GM18873 (cell line): ENCODE measurements around the gene NAGK.
"Not testable (repeated sequence)": the region's sequence is repeated elsewhere in the genome, so short reads cannot be mapped to it uniquely, and the experiment has no call there.

ENCODE experiments used
- ATAC-seq: cut with Tn5 transposase; IDR thresholded peaks from one replicate; pipeline ENCODE4 v1.9.1; 2021; ENCODE audit warnings: mild to moderate bottlenecking, moderate library complexity, moderate number of reproducible peaks; ENCODE audit not compliant: unreplicated experiment, low FRiP score

NAGK gene

DNA sequence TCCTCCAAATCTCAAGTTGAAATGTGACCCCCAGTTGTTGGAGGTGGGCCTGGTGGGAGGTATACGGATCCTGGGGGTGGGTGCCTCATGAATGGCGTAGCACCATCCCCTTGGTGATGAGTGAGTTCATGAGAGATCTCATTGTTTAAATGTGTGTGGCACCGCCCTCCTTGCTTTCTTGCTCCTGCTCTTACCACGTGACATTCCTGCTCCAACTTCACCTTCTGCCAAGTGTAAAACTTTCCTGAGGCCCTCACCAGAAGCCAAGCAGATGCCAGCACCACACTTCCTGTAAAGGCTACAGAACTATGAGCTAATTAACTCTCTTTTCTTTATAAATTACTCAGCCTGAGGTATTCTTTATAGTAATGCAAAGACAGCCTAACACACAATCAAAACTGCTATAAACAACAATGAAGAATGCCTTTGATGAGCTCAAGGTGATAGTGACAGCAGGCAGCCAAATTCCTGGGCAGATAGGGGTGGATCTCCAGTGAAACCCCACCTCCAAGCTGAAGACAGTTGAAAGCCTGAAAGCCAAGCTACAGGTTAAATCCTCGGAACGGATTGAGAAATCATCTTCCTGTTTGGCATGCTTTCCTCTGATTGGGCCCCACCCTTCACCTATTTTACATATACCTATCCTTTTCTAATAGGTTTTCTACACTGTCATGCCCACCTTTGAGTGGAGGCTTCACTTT is 34.7 kb downstream of the NAGK start:
- ATAC-seq = no peak

DNA sequence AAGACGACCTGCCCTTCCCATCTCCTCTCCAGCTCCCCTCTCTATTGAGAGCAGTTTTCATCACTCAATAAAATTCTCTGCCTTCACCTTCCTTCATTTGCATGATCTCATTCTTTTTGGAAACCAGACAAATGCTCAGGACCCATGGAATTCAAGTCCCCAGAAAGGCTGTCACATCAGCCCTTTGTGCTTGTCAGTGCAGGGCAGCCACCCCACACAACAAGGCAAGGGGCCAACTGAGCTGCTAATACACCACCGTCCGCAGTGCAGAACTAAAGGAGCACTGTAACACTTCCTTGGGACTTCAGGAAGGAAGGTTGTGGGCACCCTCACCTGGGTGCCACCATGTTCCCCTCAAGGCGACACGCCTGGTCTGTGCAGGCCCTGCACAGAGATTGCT is 35.4 kb downstream of the NAGK start:
- ATAC-seq = no peak

DNA sequence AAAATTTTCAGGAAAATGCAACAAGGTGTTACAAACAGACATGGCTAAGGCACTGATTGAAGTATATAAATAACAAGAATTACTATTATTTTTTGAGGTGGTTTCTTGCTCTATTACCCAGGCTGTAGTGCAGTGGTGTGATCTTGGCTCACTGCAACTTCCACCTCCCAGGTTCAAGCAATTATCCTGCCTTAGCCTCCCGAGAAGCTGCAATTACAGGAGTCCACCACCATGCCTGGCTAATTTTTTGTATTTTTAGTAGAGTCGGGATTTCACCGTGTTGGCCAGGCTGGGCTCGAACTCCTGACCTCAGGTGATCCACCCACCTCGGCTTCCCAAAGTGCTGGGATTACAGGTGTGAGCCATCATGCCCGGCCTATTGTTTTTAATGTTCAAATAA is 38.0 kb downstream of the NAGK start:
- not testable (repeated sequence) for ATAC-seq

DNA sequence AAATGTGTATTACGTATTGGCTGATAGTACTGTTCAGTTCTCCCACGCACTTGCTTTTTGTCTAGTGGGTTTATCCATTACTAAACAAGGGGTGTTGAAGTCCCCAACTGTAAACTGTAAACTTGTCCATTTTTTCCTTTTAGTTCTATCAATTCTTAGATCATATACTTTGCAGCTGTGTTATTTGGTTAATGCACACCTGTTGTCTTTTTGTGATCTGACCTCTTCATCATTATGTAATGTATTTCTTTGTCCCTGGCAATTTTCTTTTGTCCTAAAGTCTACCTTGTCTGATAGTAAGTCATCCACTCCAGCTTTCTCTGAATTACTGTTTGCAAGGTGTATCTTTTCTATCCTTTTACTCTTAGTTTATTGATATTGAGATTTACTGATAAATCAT is 39.6 kb downstream of the NAGK start:
- ATAC-seq = no peak

DNA sequence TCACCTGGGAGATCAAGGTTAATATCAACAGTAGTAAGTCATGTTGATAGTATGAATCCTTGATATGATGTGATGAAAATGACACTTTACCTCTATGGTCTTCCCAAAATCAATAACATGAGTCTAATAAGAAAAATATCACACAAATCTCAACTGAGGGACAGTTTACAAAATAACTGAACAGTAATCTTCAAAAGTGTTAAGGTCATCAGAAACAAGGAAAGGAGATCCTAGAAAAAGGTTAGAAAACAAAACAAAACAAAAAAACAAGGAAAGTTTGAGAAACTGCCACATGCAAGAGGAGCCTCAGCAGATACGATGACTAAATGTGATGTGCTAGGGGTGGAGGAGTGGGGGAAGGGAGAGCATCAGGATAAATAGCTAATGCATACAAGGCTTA is 45.4 kb downstream of the NAGK start:
- ATAC-seq = no peak

DNA sequence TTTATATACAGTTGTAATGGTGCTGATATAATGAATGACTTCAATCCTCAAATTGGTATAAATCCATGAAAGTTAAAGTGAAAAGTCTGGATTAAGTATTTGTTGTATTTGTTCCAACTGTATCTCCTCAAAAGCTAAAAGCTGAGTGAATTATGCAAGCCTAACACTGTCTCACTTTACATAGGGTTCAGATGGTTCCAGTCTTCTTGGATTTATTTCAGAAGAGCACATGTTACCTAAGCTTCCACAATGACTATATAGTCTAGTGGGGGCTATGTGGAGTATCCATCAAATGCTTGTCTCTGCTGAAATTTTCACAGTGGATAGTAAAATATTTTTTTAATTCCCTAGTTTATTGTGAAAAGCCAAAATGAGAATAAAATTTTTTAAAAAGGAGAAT is 48.6 kb downstream of the NAGK start:
- no peak for ATAC-seq

DNA sequence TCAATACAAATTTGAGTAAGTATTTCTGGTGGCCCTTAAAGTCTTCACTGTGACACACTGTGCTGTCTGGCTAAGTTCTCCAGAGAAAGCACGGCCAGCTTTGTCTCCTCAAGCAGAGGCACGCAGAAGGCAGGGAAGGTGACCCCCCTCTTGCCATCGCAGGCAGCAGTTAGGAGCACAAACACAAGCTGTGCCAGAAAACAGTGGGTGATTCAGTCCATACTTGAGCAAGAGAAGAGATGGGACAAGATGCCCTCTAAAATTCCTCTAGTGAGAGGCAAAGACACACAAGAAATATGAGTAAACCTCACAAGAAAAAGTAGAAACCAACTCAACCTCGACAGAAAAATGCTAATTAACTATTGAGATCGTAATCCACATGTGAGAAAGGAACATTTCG is 51.7 kb downstream of the NAGK start:
- ATAC-seq = no peak

DNA sequence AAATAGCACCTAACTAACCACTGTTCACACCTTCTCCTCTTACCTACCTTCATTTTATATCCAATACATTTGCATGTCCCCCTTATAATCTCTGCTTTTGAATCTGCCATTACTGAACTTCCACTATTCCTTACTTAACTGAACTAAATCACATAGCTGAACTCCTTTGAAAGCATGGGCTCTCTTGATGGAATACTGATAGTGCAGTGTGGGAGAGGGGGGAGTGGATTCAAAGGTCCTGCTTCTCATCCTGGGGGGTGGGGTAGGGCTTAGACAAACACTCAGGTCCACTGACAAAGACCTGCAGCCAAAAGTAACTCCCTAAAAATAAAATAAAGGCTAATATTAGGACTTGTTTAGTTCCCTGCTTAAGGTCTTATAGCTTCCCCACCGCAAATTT is 53.0 kb downstream of the NAGK start:
- ATAC-seq = no peak

DNA sequence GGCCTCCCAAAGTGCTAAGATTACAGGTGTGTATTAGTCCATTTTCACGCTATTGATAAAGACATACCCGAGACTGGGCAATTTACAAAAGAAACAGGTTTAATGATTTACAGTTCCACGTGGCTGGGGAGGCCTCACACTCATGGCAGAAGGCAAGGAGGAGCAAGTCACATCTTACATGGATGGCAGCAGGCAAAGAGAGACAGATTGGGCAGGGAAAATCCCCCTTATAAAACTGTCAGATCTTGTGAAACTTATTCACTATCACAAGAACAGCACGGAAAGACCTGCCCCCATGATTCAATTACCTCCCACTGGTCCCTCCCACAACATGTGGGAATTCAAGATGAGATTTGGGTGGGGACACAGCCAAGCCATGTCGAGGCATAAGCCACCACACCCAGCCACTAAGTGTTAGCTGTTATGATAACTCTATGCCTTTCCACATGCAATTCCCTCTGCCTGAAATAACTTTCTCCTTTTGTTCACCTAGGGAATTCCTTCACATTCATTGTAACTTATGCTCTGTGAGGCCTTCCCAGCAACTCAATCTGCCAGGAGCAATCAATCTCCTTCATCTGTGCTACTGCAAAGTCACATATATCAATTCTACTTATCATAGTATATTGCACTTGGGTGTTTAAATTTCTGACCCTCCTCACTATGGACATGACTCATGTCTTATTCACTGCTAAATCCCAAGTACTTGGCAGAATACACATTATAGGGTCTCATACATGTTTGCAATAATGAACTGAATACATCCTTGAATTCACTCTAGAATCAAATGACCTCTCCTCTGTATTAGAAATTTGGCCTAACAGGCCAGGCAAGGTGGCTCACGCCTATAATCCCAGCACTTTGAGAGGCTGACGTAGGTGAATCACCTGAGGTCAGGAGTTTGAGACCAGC is 54.2 kb downstream of the NAGK start:
- ATAC-seq = no peak

DNA sequence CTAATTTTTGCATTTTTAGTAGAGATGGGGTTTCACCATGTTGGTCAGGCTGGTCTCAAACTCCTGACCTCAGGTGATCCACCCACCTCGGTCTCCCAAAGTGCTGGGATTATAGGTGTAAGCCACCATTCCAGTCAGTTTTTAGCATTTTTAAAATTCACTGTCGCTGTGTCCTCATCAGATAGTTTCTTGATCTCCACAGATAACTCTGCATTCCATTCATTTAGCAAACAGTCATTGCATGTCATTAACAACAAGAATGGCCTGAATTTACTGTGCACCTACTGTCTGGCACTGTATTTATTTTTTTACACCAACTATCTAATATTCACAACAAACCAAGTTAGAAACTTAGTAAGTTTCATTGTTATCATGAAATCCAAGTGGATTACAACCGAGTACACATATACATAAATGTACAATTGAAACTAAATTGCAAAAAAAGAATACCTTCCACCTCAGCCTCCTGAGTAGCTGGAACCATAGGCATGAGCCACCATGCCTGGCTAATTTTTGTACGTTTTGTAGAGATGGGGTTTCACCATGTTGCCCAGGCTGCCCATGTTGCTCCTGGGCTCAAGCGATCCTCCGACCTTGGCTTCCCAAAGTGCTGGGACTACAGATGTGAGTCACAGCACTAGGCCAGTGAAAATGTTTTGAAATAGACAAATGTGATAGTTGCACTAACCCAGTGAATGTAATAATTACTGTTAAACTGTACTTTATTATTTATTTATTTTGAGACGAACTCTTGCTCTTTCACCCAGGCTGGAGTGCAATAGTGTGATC is 57.3 kb downstream of the NAGK start:
- no peak for ATAC-seq

DNA sequence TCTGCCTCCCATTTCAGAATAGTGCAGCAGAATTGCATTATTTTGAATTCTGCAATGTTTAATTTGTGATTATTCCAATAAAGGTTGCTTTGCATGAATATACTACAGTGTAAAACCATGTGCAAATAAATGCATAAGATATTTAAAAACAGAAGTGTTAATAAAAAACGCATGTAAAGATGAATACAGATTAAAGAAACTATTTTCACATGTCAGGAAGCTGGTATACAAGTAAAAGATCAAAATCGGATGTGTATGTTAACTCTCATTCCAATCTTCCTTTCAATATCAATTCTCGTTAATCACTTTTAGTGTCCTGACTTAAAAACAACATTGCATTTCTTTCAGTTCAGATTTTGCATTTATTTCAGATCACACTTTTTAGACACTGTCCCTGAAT is 58.5 kb downstream of the NAGK start:
- ATAC-seq = no peak
